Testis (tissue), 2 donors: ENCODE data around the gene ROPN1B.

Source experiments
- POLR2A ChIP-seq: fragments of 450-650 bp; IDR thresholded peaks from one replicate; pipeline ENCODE4 v1.6.1; 2017; ENCODE audit warnings: antibody characterized with exemption, mild to moderate bottlenecking, moderate library complexity
- TF ChIP-seq, protein P1 (sequence below), 3 experiments: fragments of 450-650 bp in 2 of 3; fragments of 200-600 bp in 1 of 3; sonication (generic) in 1 of 3; IDR thresholded peaks; one replicate each; pipeline ENCODE4 v1.5.1; 2016 to 2019; ENCODE audit warnings: antibody characterized with exemption in 3 of 3, mild to moderate bottlenecking in 2 of 3, moderate library complexity in 1 of 3

DNA sequence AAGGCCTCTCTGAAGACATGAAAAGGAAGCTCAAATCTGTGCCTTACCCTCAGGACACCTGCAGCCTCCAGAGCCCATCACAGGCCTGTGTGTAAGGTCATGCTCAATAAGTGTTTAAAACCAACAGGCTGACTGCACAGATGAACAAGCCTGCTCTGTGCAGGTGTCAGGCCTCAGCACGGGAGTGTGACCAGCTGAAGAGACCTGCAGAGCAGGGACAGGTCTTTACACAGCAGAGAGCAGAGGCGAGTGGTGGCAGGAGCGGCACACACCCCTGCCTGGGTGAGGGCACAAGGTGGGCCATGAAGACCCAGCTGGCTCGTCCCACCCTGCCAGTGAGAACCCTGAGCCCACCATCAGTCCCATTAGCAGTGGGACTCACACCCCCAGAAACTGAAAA, 56.9 kb downstream of the ROPN1B start:
- TF ChIP-seq, protein P1, sequence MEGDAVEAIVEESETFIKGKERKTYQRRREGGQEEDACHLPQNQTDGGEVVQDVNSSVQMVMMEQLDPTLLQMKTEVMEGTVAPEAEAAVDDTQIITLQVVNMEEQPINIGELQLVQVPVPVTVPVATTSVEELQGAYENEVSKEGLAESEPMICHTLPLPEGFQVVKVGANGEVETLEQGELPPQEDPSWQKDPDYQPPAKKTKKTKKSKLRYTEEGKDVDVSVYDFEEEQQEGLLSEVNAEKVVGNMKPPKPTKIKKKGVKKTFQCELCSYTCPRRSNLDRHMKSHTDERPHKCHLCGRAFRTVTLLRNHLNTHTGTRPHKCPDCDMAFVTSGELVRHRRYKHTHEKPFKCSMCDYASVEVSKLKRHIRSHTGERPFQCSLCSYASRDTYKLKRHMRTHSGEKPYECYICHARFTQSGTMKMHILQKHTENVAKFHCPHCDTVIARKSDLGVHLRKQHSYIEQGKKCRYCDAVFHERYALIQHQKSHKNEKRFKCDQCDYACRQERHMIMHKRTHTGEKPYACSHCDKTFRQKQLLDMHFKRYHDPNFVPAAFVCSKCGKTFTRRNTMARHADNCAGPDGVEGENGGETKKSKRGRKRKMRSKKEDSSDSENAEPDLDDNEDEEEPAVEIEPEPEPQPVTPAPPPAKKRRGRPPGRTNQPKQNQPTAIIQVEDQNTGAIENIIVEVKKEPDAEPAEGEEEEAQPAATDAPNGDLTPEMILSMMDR (IDR thresholded peaks at IDR 0.05), result no peak
- no peak for TF ChIP-seq POLR2A
